GM19351 (cell line): Measurements from ENCODE around the gene FBXW4.
"Not testable (repeated sequence)": the region's sequence is repeated elsewhere in the genome, so short reads cannot be mapped to it uniquely, and the experiment has no call there.

Experiments used
- ATAC-seq: cut with Tn5 transposase; IDR thresholded peaks from one replicate; pipeline ENCODE4 v1.9.1; 2021; ENCODE audit warnings: mild to moderate bottlenecking, moderate library complexity; ENCODE audit not compliant: unreplicated experiment

The FBXW4 gene

GRCh38 chr10:101618871-101619270, 76.1 kb downstream of the FBXW4 start:
- no peak for ATAC-seq

GRCh38 chr10:101617824-101618568, 77.0 kb downstream of the FBXW4 start:
- peak; percentile 20 for ATAC-seq

GRCh38 chr10:101617102-101617823, 77.7 kb downstream of the FBXW4 start:
- ATAC-seq: peak; percentile 56

- no peak for ATAC-seq
Measured at GRCh38 chr10:101616415-101617101, 78.4 kb downstream of the FBXW4 start.

- ATAC-seq: no peak
Measured at GRCh38 chr10:101615525-101616116, 79.3 kb downstream of the FBXW4 start.

- no peak for ATAC-seq
Measured at GRCh38 chr10:101614663-101615524, 80.1 kb downstream of the FBXW4 start.

GRCh38 chr10:101613646-101614045, 81.3 kb downstream of the FBXW4 start:
- ATAC-seq: no peak

- no peak for ATAC-seq
Measured at GRCh38 chr10:101612872-101613271, 82.1 kb downstream of the FBXW4 start.

GRCh38 chr10:101612086-101612485, 82.9 kb downstream of the FBXW4 start:
- no peak for ATAC-seq

- no peak for ATAC-seq
Measured at GRCh38 chr10:101611096-101611905, 83.7 kb downstream of the FBXW4 start.

- ATAC-seq: no peak
Measured at GRCh38 chr10:101609481-101609880, 85.5 kb downstream of the FBXW4 start.

GRCh38 chr10:101607124-101607523, 87.8 kb downstream of the FBXW4 start:
- ATAC-seq: no peak

GRCh38 chr10:101602761-101603398, 92.1 kb downstream of the FBXW4 start:
- ATAC-seq: no peak

GRCh38 chr10:101601541-101601940, 93.4 kb downstream of the FBXW4 start:
- no peak for ATAC-seq

- ATAC-seq: no peak
Measured at GRCh38 chr10:101597091-101597900, 97.7 kb downstream of the FBXW4 start.

GRCh38 chr10:101595591-101596433, 99.2 kb downstream of the FBXW4 start:
- no peak for ATAC-seq

- not testable (repeated sequence) for ATAC-seq
Measured at GRCh38 chr10:101593331-101593730, 101.6 kb downstream of the FBXW4 start.
